HCT116 (cell line): ENCODE data around the gene RNF31. TPM values are rescaled to one million over a fixed set of nuclear protein-coding genes. Genes with fewer than 3 reads are reported as not detected.

Source experiments
- ATAC-seq: fragments of 200-7000 bp; cut with Tn5 transposase; 2 replicates; pipeline ENCODE4 v1.9.1; 2020; ENCODE audit warnings: mild to moderate bottlenecking, moderate library complexity
- BruUV-seq: library from RNA; stranded (reverse); fragments of 400-500 nt; replicated peaks from 2 replicates; lab custom pipeline; 2021; lab: Mats Ljungman, UMichigan
- CTCF ChIA-PET: fragments of 300-600 bp; sonication (Branson Sonifier 250); formaldehyde crosslinking; loops from one replicate; lab custom pipeline; 2021; ENCODE audit warnings: antibody characterized with exemption; lab: Charles Lee
- POLR2A ChIA-PET: fragments of 300-600, 350-600 bp; sonication (Branson Sonifier 250); formaldehyde crosslinking; loops from one replicate; lab custom pipeline; 2021; ENCODE audit warnings: antibody characterized with exemption; lab: Charles Lee
- RAD21 ChIA-PET, 2 experiments: fragments of 300-600 bp; sonication (Branson Sonifier 250); formaldehyde crosslinking; loops; one replicate each; lab custom pipeline; 2023; ENCODE audit warnings: low total read pairs in 2 of 2; ENCODE audit not compliant: uncharacterized antibody in 2 of 2, unreplicated experiment in 2 of 2, low non-redundant PET in 1 of 2; lab: Charles Lee
- DNase-seq: peaks from one replicate; pipeline ENCODE4 v3.0.0-alpha.2; 2010; ENCODE audit warnings: low read depth, low spot score
- H2AFZ ChIP-seq: fragments of 200-600 bp; shearing (Covaris generic), sonication (generic); 2 replicates; pipeline ENCODE4 v1.6.1; 2017; ENCODE audit warnings: low read depth, mixed run types, mixed read lengths, antibody characterized with exemption, low read length; ENCODE audit not compliant: poor library complexity, severe bottlenecking
- H3K27ac ChIP-seq: 2 replicates; pipeline ENCODE4 v1.5.1; 2012; ENCODE audit warnings: low read depth, low read length
- H3K27me3 ChIP-seq: fragments of 200-600 bp; sonication (generic); 2 replicates; pipeline ENCODE4 v1.6.1; 2016; ENCODE audit warnings: mixed run types, low read length, mixed read lengths; ENCODE audit not compliant: insufficient read depth
- H3K36me3 ChIP-seq, 2 experiments: fragments of 200-500 bp in 1 of 2; fragments of 200-600 bp in 1 of 2; sonication (Bioruptor generic) in 1 of 2; sonication (generic) in 1 of 2; 2 replicates each; pipeline versions ENCODE4 v1.5.1 to v1.6.1; 2014 to 2016; ENCODE audit warnings: low read length in 2 of 2, inconsistent platforms in 1 of 2, mixed read lengths in 1 of 2, mixed run types in 1 of 2; ENCODE audit not compliant: insufficient read depth in 2 of 2, control insufficient read depth in 1 of 2
- H3K4me1 ChIP-seq, 2 experiments: fragments of 200-600 bp in 1 of 2; sonication (generic) in 1 of 2; 2 replicates each; pipeline versions ENCODE4 v1.5.1 to v1.6.1; 2012 to 2017; ENCODE audit warnings: low read length in 2 of 2, inconsistent platforms in 1 of 2, mild to moderate bottlenecking in 1 of 2, mixed read lengths in 1 of 2, mixed run types in 1 of 2, moderate library complexity in 1 of 2; ENCODE audit not compliant: insufficient read depth in 2 of 2, control insufficient read depth in 1 of 2
- H3K4me2 ChIP-seq: fragments of 200-600 bp; sonication (generic); 2 replicates; pipeline ENCODE4 v1.6.1; 2017; ENCODE audit warnings: mixed run types, low read length, mixed read lengths
- H3K4me3 ChIP-seq, 2 experiments: fragments of 200-600 bp in 1 of 2; sonication (generic) in 1 of 2; replicated peaks in 1 of 2; 2 replicates each; pipeline ENCODE4 v1.5.1; 2011 to 2016; ENCODE audit warnings: low read length in 2 of 2, control low read depth in 1 of 2, low read depth in 1 of 2, mild to moderate bottlenecking in 1 of 2, mixed read lengths in 1 of 2, mixed run types in 1 of 2
- H3K79me2 ChIP-seq: fragments of 200-600 bp; sonication (generic); 2 replicates; pipeline ENCODE4 v1.6.1; 2017; ENCODE audit warnings: mild to moderate bottlenecking, mixed run types, low read length, moderate library complexity, mixed read lengths; ENCODE audit not compliant: insufficient read depth
- H3K9ac ChIP-seq: fragments of 200-600 bp; sonication (generic); 2 replicates; pipeline ENCODE4 v1.6.1; 2016; ENCODE audit warnings: low read length, mixed read lengths
- H3K9me2 ChIP-seq: fragments of 200-600 bp; sonication (generic), shearing (Covaris generic); 2 replicates; pipeline ENCODE4 v1.6.1; 2017; ENCODE audit warnings: mixed run types, mild to moderate bottlenecking, moderate library complexity; ENCODE audit not compliant: insufficient read depth
- H3K9me3 ChIP-seq, 2 experiments: fragments of 200-500 bp in 1 of 2; fragments of 200-600 bp in 1 of 2; sonication (Bioruptor generic) in 1 of 2; sonication (generic) in 1 of 2; 2 replicates each; pipeline ENCODE4 v1.6.1; 2014 to 2017; ENCODE audit warnings: low read length in 2 of 2, mixed read lengths in 2 of 2, inconsistent platforms in 1 of 2, low read depth in 1 of 2, mild to moderate bottlenecking in 1 of 2, mixed run types in 1 of 2, moderate library complexity in 1 of 2; ENCODE audit not compliant: control insufficient read depth in 1 of 2, insufficient read depth in 1 of 2
- H4K20me1 ChIP-seq: fragments of 200-600 bp; sonication (generic), shearing (Covaris generic); 2 replicates; pipeline ENCODE4 v1.6.1; 2017; ENCODE audit warnings: mixed run types, mild to moderate bottlenecking, moderate library complexity; ENCODE audit not compliant: insufficient read depth
- CEBPB ChIP-seq: IDR thresholded peaks from 2 replicates; pipeline ENCODE4 v1.6.1; 2012; ENCODE audit warnings: low read depth
- EGR1 ChIP-seq: IDR thresholded peaks from 2 replicates; pipeline ENCODE4 v1.6.1; 2012; ENCODE audit warnings: low read depth
- ELF1 ChIP-seq: IDR thresholded peaks from 2 replicates; pipeline ENCODE4 v1.6.1; 2012; ENCODE audit warnings: low read depth, borderline replicate concordance
- EZH2 ChIP-seq: fragments of 200-600 bp; sonication (generic); IDR thresholded peaks from 2 replicates; pipeline ENCODE4 v1.6.1; 2017; ENCODE audit warnings: antibody characterized with exemption, mixed run types
- EZH2phosphoT487 ChIP-seq: fragments of 200-600 bp; IDR thresholded peaks from 2 replicates; pipeline ENCODE4 v1.6.1; 2018; ENCODE audit warnings: antibody characterized with exemption, borderline replicate concordance
- FOSL1 ChIP-seq: IDR thresholded peaks from 2 replicates; pipeline ENCODE4 v1.6.1; 2012; ENCODE audit warnings: low read depth
- POLR2AphosphoS5 ChIP-seq: IDR thresholded peaks from 2 replicates; pipeline ENCODE4 v1.6.1; 2011; ENCODE audit warnings: mild to moderate bottlenecking, low read depth, low read length, moderate library complexity
- RAD21 ChIP-seq: IDR thresholded peaks from 2 replicates; pipeline ENCODE4 v1.6.1; 2012; ENCODE audit warnings: low read depth, mild to moderate bottlenecking
- SIN3A ChIP-seq: IDR thresholded peaks from 2 replicates; pipeline ENCODE4 v1.6.1; 2012; ENCODE audit warnings: low read depth
- SP1 ChIP-seq: IDR thresholded peaks from 2 replicates; pipeline ENCODE4 v1.6.1; 2012; ENCODE audit warnings: low read depth
- SRF ChIP-seq: IDR thresholded peaks from 2 replicates; pipeline ENCODE4 v1.6.1; 2012; ENCODE audit warnings: low read depth
- TCF7L2 ChIP-seq: IDR thresholded peaks from 2 replicates; pipeline ENCODE4 v1.7.0; 2011; ENCODE audit warnings: borderline replicate concordance, inconsistent platforms; ENCODE audit not compliant: insufficient read depth, insufficient read length; ENCODE audit errors: extremely low read depth
- YY1 ChIP-seq: IDR thresholded peaks from 2 replicates; pipeline ENCODE4 v1.6.1; 2011; ENCODE audit warnings: low read length, low read depth, moderate library complexity, mild to moderate bottlenecking; ENCODE audit not compliant: insufficient replicate concordance; ENCODE audit errors: extremely low read depth
- ZFX ChIP-seq: fragments of 450-650 bp; IDR thresholded peaks from 2 replicates; pipeline ENCODE4 v1.6.1; 2017
- intact Hi-C: fragments of 100-400 bp; cut with micrococcal nuclease; formaldehyde crosslinking; loops from 2 replicates; pipeline ENCODE4 v1.10.0; 2022
- total RNA-seq: library from RNA; stranded (reverse); gene quantifications from one replicate; pipeline ENCODE4 v1.2.1, GENCODE V29; 2021; ENCODE audit not compliant: unreplicated experiment
- TF ChIP-seq, protein P1 (sequence below), 3 experiments: fragments of 200-600 bp in 1 of 3; sonication (generic) in 1 of 3; IDR thresholded peaks in 2 of 3; conservative IDR thresholded peaks in 1 of 3; 2 replicates each; pipeline ENCODE4 v1.5.1; 2012 to 2017; ENCODE audit warnings: low read depth in 2 of 3, low read length in 2 of 3, antibody characterized with exemption in 1 of 3, borderline replicate concordance in 1 of 3, control low read depth in 1 of 3, mild to moderate bottlenecking in 1 of 3, mixed read lengths in 1 of 3, mixed run types in 1 of 3, moderate library complexity in 1 of 3; ENCODE audit not compliant: insufficient read depth in 1 of 3
- TF ChIP-seq, protein P2 (sequence below): IDR thresholded peaks from 2 replicates; pipeline ENCODE4 v1.6.1; 2012
- TF ChIP-seq, protein P3 (sequence below): IDR thresholded peaks from 2 replicates; pipeline ENCODE4 v1.6.1; 2011; ENCODE audit warnings: mild to moderate bottlenecking, low read length, moderate library complexity; ENCODE audit not compliant: insufficient replicate concordance; ENCODE audit errors: extremely low read depth
- TF ChIP-seq, protein P4 (sequence below): IDR thresholded peaks from 2 replicates; pipeline ENCODE4 v1.6.1; 2012; ENCODE audit warnings: low read depth

Gene RNF31
- total RNA-seq, 1 experiment from 2014 or later, result 78.0 TPM

DNA sequence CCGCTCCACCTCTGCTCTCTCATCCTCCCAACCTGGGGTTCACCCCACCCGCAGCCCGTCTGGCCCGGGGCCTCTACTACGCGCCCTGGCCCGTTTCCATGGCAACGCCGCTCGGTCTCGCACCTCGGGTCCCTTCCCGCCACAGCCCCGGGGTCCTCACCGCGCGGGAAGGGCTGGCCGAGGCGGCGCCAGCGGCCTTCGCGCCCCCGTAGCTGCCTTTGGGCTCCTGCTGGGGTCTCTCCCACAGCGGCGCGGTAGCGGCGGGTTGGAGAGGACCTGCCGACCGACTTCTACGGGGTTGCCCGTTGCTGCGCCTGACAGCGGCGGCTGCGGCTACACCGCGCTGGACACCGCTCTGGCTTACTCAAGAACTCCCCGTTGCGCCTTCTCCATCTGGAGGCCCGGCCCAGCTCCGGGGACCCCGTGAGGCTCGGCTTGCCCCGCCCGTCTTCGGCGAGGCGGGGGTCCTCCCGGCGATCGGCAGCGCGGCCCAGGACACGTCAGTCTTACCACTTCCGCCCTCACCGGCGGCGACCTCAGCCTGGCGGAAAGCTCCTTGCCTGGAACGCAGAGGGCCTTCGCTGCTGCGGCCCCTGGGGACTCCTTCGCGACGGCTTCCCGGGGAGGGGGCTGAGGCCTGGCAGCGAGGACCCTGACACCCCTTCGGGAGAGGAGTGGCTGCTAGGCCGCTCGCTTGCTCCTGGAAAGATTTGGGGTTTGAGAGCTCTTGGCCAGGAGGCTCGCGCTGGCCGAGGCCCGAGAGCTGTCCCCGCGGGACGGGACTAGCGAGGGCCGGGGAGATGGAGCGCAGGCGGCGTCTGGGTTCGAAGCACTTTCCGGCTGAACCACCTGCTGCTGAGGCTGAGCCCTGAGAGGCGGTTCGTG lies 48.1 kb downstream of the RNF31 start, which contains the start of gene TM9SF1:
TM9SF1 (minus strand) TSS at position 256 of the 885 bp plus-strand sequence. CDS start 422 bp downstream, outside the sequence.
- Histone ChIP-seq H3K9ac (peak within 1 kb of the TSS; percentile 91), H3K4me1 (peaks cover 14 to 26% of the 10 kb centered on the region in 2 experiments), H3K9me2 (no peaks in the 10 kb centered on the region), H3K36me3 (peaks cover 12% of the 10 kb centered on the region in 2 experiments; a peak in 3 of 4 replicates), H3K27ac (peak within 1 kb of the TSS; percentile 96), H4K20me1 (no peaks in the 10 kb centered on the region), H3K27me3 (no peaks in the 10 kb centered on the region), H3K79me2 (peaks cover 33% of the 10 kb centered on the region), H3K9me3 (no peaks in the 10 kb centered on the region), H3K4me3 (peak within 1 kb of the TSS; percentile 85 to 88), H3K4me2 (peak within 1 kb of the TSS; percentile 84), H2AFZ (peak within 1 kb of the TSS; percentile 41)
- ATAC-seq (peak; percentile 91), DNase-seq (peak; percentile 57)
- no TSS peak for BruUV-seq
- ChIA-PET RAD21 (no interaction called here), POLR2A (interaction anchor here (0.9 to 1.9 kb wide), 5 partner anchors 11 to 55 kb away, joined by 3 to 8 read pairs (median 4); partner anchors contain the start of genes CHMP4A, IRF9 and TINF2), CTCF (interaction anchor here (0.9 kb wide), 1 partner anchor 102 kb away, joined by 4 read pairs; no protein-coding TSS in a partner anchor)
- intact Hi-C loops, result no loop called here
- TF ChIP-seq, protein P1, sequence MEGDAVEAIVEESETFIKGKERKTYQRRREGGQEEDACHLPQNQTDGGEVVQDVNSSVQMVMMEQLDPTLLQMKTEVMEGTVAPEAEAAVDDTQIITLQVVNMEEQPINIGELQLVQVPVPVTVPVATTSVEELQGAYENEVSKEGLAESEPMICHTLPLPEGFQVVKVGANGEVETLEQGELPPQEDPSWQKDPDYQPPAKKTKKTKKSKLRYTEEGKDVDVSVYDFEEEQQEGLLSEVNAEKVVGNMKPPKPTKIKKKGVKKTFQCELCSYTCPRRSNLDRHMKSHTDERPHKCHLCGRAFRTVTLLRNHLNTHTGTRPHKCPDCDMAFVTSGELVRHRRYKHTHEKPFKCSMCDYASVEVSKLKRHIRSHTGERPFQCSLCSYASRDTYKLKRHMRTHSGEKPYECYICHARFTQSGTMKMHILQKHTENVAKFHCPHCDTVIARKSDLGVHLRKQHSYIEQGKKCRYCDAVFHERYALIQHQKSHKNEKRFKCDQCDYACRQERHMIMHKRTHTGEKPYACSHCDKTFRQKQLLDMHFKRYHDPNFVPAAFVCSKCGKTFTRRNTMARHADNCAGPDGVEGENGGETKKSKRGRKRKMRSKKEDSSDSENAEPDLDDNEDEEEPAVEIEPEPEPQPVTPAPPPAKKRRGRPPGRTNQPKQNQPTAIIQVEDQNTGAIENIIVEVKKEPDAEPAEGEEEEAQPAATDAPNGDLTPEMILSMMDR (IDR thresholded peaks at IDR 0.05 in 2 of 3, conservative IDR thresholded peaks at IDR 0.05 in 1 of 3; ENCODE audit: borderline replicate concordance in 1 of 3, insufficient read depth in 1 of 3, low read depth in 2 of 3, low read length in 2 of 3), result no peak
- TF ChIP-seq POLR2AphosphoS5 (peak; percentile 78), SRF (no peak; the same call in 1 of the 2 replicates), YY1 (no peak), EZH2 (no peak), RAD21 (no peak), CEBPB (no peak), FOSL1 (peak; percentile 15; the same call in 1 of the 2 replicates), EZH2phosphoT487 (no peak), SP1 (no peak; the same call in 1 of the 2 replicates), ELF1 (peak; percentile 99), ZFX (peak; percentile 94), TCF7L2 (no peak), EGR1 (no peak), SIN3A (peak; percentile 76)
- TF ChIP-seq, protein P2, sequence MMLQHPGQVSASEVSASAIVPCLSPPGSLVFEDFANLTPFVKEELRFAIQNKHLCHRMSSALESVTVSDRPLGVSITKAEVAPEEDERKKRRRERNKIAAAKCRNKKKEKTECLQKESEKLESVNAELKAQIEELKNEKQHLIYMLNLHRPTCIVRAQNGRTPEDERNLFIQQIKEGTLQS, result no peak
- TF ChIP-seq, protein P3, sequence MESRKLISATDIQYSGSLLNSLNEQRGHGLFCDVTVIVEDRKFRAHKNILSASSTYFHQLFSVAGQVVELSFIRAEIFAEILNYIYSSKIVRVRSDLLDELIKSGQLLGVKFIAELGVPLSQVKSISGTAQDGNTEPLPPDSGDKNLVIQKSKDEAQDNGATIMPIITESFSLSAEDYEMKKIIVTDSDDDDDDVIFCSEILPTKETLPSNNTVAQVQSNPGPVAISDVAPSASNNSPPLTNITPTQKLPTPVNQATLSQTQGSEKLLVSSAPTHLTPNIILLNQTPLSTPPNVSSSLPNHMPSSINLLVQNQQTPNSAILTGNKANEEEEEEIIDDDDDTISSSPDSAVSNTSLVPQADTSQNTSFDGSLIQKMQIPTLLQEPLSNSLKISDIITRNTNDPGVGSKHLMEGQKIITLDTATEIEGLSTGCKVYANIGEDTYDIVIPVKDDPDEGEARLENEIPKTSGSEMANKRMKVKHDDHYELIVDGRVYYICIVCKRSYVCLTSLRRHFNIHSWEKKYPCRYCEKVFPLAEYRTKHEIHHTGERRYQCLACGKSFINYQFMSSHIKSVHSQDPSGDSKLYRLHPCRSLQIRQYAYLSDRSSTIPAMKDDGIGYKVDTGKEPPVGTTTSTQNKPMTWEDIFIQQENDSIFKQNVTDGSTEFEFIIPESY, result no peak
- TF ChIP-seq, protein P4, sequence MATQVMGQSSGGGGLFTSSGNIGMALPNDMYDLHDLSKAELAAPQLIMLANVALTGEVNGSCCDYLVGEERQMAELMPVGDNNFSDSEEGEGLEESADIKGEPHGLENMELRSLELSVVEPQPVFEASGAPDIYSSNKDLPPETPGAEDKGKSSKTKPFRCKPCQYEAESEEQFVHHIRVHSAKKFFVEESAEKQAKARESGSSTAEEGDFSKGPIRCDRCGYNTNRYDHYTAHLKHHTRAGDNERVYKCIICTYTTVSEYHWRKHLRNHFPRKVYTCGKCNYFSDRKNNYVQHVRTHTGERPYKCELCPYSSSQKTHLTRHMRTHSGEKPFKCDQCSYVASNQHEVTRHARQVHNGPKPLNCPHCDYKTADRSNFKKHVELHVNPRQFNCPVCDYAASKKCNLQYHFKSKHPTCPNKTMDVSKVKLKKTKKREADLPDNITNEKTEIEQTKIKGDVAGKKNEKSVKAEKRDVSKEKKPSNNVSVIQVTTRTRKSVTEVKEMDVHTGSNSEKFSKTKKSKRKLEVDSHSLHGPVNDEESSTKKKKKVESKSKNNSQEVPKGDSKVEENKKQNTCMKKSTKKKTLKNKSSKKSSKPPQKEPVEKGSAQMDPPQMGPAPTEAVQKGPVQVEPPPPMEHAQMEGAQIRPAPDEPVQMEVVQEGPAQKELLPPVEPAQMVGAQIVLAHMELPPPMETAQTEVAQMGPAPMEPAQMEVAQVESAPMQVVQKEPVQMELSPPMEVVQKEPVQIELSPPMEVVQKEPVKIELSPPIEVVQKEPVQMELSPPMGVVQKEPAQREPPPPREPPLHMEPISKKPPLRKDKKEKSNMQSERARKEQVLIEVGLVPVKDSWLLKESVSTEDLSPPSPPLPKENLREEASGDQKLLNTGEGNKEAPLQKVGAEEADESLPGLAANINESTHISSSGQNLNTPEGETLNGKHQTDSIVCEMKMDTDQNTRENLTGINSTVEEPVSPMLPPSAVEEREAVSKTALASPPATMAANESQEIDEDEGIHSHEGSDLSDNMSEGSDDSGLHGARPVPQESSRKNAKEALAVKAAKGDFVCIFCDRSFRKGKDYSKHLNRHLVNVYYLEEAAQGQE, result no peak
